Measurements from ENCODE around the gene HOXD13. TPM values are rescaled to one million over a fixed set of nuclear protein-coding genes. Genes with fewer than 3 reads are reported as not detected.

The HOXD13 gene
- total and polyA plus RNA-seq, 9 donors = 0.05 to 0.45 (median 0.10) TPM; not detected in 3

- Histone ChIP-seq H3K27ac (ENCODE audit: low read length) (no peak overlapping the region), H3K36me3 (ENCODE audit: control insufficient read depth, insufficient read depth, low read length) (no peaks in the 10 kb centered on the region), H3K4me1 (ENCODE audit: control insufficient read depth, insufficient read depth, low read length) (peaks cover 42% of the 10 kb centered on the region), H3K27me3 (ENCODE audit: control insufficient read depth, insufficient read depth, low read length) (peaks cover 95% of the 10 kb centered on the region), H3K4me3 (ENCODE audit: low read length) (no peak overlapping the region), H3K9me3 (replicated peaks; ENCODE audit: control insufficient read depth, low read depth, low read length) (no peaks in the 10 kb centered on the region)
- no peak for DNase-seq
- WGBS (ENCODE audit: insufficient coverage) = 29% methylated on average over 7 of the region's 16 CpGs
Measured at GRCh38 chr2:176096243-176096985, 3.9 kb downstream of the HOXD13 start.

- DNase-seq = peak; percentile 68
- H3K4me3 ChIP-seq (ENCODE audit: low read length) = peak overlapping the region; percentile 22
- no peak overlapping the region for H3K27ac ChIP-seq (ENCODE audit: low read length)
- WGBS (ENCODE audit: insufficient coverage) = 2% methylated on average over 37 of the region's 45 CpGs
- peaks cover 42% of the 10 kb centered on the region for H3K4me1 ChIP-seq (ENCODE audit: control insufficient read depth, insufficient read depth, low read length)
- no peaks in the 10 kb centered on the region for H3K9me3 ChIP-seq (replicated peaks; ENCODE audit: control insufficient read depth, low read depth, low read length)
- no peaks in the 10 kb centered on the region for H3K36me3 ChIP-seq (ENCODE audit: control insufficient read depth, insufficient read depth, low read length)
- peaks cover 95% of the 10 kb centered on the region for H3K27me3 ChIP-seq (ENCODE audit: control insufficient read depth, insufficient read depth, low read length)
Measured at GRCh38 chr2:176096986-176097819, 4.7 kb downstream of the HOXD13 start.

- WGBS (ENCODE audit: insufficient coverage) = 3% methylated on average over 13 of the region's 18 CpGs
- no peak for DNase-seq
- no peaks in the 10 kb centered on the region for H3K36me3 ChIP-seq (ENCODE audit: control insufficient read depth, insufficient read depth, low read length)
- no peaks in the 10 kb centered on the region for H3K9me3 ChIP-seq (replicated peaks; ENCODE audit: control insufficient read depth, low read depth, low read length)
- no peak overlapping the region for H3K4me3 ChIP-seq (ENCODE audit: low read length)
- peaks cover 42% of the 10 kb centered on the region for H3K4me1 ChIP-seq (ENCODE audit: control insufficient read depth, insufficient read depth, low read length)
- H3K27ac ChIP-seq (ENCODE audit: low read length) = no peak overlapping the region
- H3K27me3 ChIP-seq (ENCODE audit: control insufficient read depth, insufficient read depth, low read length) = peaks cover 98% of the 10 kb centered on the region
Measured at GRCh38 chr2:176097820-176098365, 5.4 kb downstream of the HOXD13 start.

- no peak overlapping the region for H3K4me3 ChIP-seq (ENCODE audit: low read length)
- H3K9me3 ChIP-seq (replicated peaks; ENCODE audit: control insufficient read depth, low read depth, low read length) = no peaks in the 10 kb centered on the region
- WGBS (ENCODE audit: insufficient coverage) = 4% methylated on average over 31 of the region's 35 CpGs
- H3K27me3 ChIP-seq (ENCODE audit: control insufficient read depth, insufficient read depth, low read length) = peaks cover 98% of the 10 kb centered on the region
- DNase-seq = no peak
- peaks cover 35% of the 10 kb centered on the region for H3K4me1 ChIP-seq (ENCODE audit: control insufficient read depth, insufficient read depth, low read length)
- no peak overlapping the region for H3K27ac ChIP-seq (ENCODE audit: low read length)
- no peaks in the 10 kb centered on the region for H3K36me3 ChIP-seq (ENCODE audit: control insufficient read depth, insufficient read depth, low read length)
Measured at GRCh38 chr2:176098366-176099158, 6.0 kb downstream of the HOXD13 start.

GRCh38 chr2:176099159-176099727, 6.7 kb downstream of the HOXD13 start:
- no peak for DNase-seq
- no peaks in the 10 kb centered on the region for H3K9me3 ChIP-seq (replicated peaks; ENCODE audit: control insufficient read depth, low read depth, low read length)
- no peak overlapping the region for H3K27ac ChIP-seq (ENCODE audit: low read length)
- no peak overlapping the region for H3K4me3 ChIP-seq (ENCODE audit: low read length)
- H3K27me3 ChIP-seq (ENCODE audit: control insufficient read depth, insufficient read depth, low read length) = peaks cover 98% of the 10 kb centered on the region
- peaks cover 39% of the 10 kb centered on the region for H3K4me1 ChIP-seq (ENCODE audit: control insufficient read depth, insufficient read depth, low read length)
- H3K36me3 ChIP-seq (ENCODE audit: control insufficient read depth, insufficient read depth, low read length) = no peaks in the 10 kb centered on the region
- WGBS (ENCODE audit: insufficient coverage) = 14% methylated on average over 30 of the region's 30 CpGs

GRCh38 chr2:176099728-176100546, 7.4 kb downstream of the HOXD13 start, which contains the start of gene HOXD12:
Gene HOXD12 (plus strand): TSS chr2:176099795. CDS start chr2:176099802, 7 bp downstream.
- Histone ChIP-seq H3K27me3 (ENCODE audit: control insufficient read depth, insufficient read depth, low read length) (peaks cover 98% of the 10 kb centered on the region), H3K27ac (ENCODE audit: low read length) (no peak within 1 kb of the TSS), H3K36me3 (ENCODE audit: control insufficient read depth, insufficient read depth, low read length) (no peaks in the 10 kb centered on the region), H3K9me3 (replicated peaks; ENCODE audit: control insufficient read depth, low read depth, low read length) (no peaks in the 10 kb centered on the region), H3K4me3 (ENCODE audit: low read length) (no peak within 1 kb of the TSS), H3K4me1 (ENCODE audit: control insufficient read depth, insufficient read depth, low read length) (peaks cover 46% of the 10 kb centered on the region)
- 4% methylated on average over 65 of the region's 70 CpGs for WGBS (ENCODE audit: insufficient coverage)
- DNase-seq = no peak

- H3K9me3 ChIP-seq (replicated peaks; ENCODE audit: control insufficient read depth, low read depth, low read length) = no peaks in the 10 kb centered on the region
- H3K4me1 ChIP-seq (ENCODE audit: control insufficient read depth, insufficient read depth, low read length) = peaks cover 47% of the 10 kb centered on the region
- 27% methylated on average over 25 of the region's 28 CpGs for WGBS (ENCODE audit: insufficient coverage)
- no peak overlapping the region for H3K4me3 ChIP-seq (ENCODE audit: low read length)
- H3K36me3 ChIP-seq (ENCODE audit: control insufficient read depth, insufficient read depth, low read length) = no peaks in the 10 kb centered on the region
- DNase-seq = no peak
- H3K27me3 ChIP-seq (ENCODE audit: control insufficient read depth, insufficient read depth, low read length) = peaks cover 98% of the 10 kb centered on the region
- no peak overlapping the region for H3K27ac ChIP-seq (ENCODE audit: low read length)
Measured at GRCh38 chr2:176100547-176101140, 8.1 kb downstream of the HOXD13 start.

GRCh38 chr2:176101216-176101830, 8.8 kb downstream of the HOXD13 start:
- no peaks in the 10 kb centered on the region for H3K36me3 ChIP-seq (ENCODE audit: control insufficient read depth, insufficient read depth, low read length)
- peaks cover 100% of the 10 kb centered on the region for H3K27me3 ChIP-seq (ENCODE audit: control insufficient read depth, insufficient read depth, low read length)
- WGBS (ENCODE audit: insufficient coverage) = no CpG with 5 or more reads among the region's 2 CpGs
- H3K4me3 ChIP-seq (ENCODE audit: low read length) = no peak overlapping the region
- peaks cover 47% of the 10 kb centered on the region for H3K4me1 ChIP-seq (ENCODE audit: control insufficient read depth, insufficient read depth, low read length)
- DNase-seq = no peak
- H3K27ac ChIP-seq (ENCODE audit: low read length) = no peak overlapping the region
- no peaks in the 10 kb centered on the region for H3K9me3 ChIP-seq (replicated peaks; ENCODE audit: control insufficient read depth, low read depth, low read length)

All from muscle of leg (tissue), 11 donors.